Epithelial cell of prostate (primary cell): Measurements from ENCODE around the gene XXYLT1.

ENCODE experiments used
- DNase-seq: peaks from one replicate; pipeline ENCODE4 v3.0.0-alpha.2; 2011; ENCODE audit warnings: low read depth, low spot score
- H3K27ac ChIP-seq: fragments of 450-650 bp; 2 replicates; pipeline ENCODE4 v1.5.1; 2017; ENCODE audit warnings: mild to moderate bottlenecking

XXYLT1 gene

GRCh38 chr3:195175476-195176337 is 95.3 kb downstream of the XXYLT1 start:
- no peak overlapping the region for H3K27ac ChIP-seq
- DNase-seq, result no peak

- DNase-seq, result no peak
Observed at GRCh38 chr3:195175076-195175475, 95.9 kb downstream of the XXYLT1 start.

DNA sequence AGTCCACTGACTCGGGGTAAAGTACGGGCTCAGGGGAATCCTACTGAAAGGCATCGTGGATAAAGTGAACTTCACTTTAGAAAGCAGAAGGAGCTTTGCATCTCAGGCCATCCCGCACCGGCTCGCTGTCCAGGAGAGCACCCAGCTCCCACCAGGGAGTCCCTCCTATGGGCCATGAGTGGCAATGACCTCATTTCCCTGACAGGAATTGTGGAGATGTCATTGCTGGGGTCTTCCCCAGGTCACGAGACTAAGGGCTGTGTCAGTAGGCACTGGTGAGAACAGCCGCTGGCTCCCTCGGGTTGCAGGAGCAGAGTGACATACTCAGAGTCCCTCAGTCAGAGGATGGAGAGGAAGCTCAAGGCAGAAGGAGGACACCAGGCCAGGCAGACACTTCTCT is 97.3 kb downstream of the XXYLT1 start:
- H3K27ac ChIP-seq, result no peak overlapping the region

More at GRCh38 chr3:195175076-195175475, 95.9 kb downstream of the XXYLT1 start:
- no peak overlapping the region for H3K27ac ChIP-seq

DNA sequence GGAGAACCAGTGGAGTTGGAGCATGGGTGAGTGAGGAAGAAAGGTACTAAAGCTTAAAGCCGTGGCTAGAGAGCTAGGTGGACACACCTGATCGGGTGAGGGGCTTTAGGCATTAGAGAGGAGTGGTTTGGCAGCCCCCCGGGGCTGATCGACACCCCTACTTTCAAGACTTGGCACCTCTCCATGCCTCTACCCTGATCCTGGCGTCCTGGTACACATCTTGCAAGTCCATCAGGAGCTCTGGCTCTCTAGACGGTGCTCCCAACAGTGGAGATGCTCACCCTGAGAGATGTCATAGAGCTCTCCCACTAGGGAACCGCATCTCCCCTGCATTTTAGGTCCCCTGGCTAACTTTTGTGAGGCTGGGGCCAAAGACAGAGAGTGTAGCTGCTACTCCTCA is 98.1 kb downstream of the XXYLT1 start:
- H3K27ac ChIP-seq, result no peak overlapping the region
- no peak for DNase-seq

More for the DNA sequence above, 97.3 kb downstream of the XXYLT1 start:
- DNase-seq, result no peak

DNA sequence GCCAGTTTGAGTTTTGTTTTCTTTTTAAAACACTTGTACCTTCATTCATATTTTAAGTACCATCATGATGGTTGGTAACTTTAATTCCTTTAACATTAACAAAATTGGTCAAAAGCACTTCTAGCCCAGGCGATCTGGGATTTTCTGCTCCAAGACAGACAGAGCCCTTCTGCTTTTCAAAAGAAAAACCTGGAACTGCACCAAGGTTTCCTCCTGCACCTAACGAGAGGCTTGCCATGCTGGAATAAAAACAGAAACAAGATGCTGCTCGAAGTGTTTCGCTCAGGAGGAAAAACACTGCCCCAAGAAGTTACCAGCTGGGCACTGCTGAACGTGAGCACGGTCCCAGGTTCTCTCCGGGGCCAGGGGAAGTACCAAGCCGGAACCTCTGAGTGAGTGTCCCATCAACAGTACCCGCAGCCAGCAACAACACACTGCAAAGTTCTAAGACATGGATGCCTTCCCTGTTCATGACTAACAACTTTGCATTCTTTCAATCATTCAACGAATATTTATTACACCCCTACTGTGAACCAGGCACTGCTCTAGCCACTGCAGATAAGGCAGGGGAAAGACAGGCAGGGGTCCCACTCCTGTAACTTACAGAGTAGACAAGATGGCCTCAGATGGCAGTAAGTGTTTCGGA is 98.8 kb downstream of the XXYLT1 start:
- DNase-seq, result no peak
- H3K27ac ChIP-seq, result no peak overlapping the region

DNA sequence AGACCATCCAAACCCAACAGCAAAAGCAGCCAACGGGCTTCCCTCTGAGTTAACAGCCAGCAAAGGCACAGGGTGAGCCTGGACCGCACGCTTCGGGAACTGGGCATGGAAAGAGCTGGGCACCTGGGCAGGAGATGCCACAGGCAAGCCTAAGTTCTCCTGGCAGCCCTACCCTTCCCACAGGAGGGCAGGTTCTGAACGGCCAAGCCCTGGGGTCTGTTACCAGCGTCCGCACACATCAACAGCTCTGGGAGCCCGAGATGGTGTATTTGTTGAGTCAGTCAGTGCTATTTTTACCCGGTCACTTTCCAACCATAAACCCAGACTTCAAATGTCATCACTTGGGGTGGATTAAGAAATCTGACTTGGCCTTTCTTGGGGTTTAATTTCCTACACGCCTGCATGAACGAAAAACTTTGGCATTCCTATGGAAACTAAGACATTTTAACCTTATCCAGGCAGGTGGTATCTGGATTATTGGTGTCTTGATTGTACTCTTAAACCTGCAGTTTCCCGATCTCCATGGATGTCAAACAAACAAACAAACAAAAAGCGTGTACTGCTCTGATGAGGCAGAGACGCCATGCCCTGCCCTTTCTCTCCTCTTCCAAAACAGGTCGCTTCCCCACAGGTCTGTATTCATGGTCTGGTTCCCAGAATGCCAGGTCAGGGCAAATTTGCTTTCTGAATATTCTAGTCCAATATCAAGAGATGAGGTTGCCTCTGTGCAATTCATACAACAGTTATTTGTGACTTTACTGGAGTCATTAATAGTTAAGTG is 99.7 kb downstream of the XXYLT1 start:
- H3K27ac ChIP-seq, result no peak overlapping the region
- DNase-seq, result no peak

- H3K27ac ChIP-seq, result no peak overlapping the region
- no peak for DNase-seq
Observed at GRCh38 chr3:195170496-195170895, 100.5 kb downstream of the XXYLT1 start.

GRCh38 chr3:195169011-195169649 is 101.8 kb downstream of the XXYLT1 start:
- no peak for DNase-seq
- no peak overlapping the region for H3K27ac ChIP-seq

GRCh38 chr3:195168009-195168762 is 102.8 kb downstream of the XXYLT1 start:
- no peak overlapping the region for H3K27ac ChIP-seq
- DNase-seq, result no peak

- DNase-seq, result no peak
- no peak overlapping the region for H3K27ac ChIP-seq
Observed at GRCh38 chr3:195165790-195166189, 105.2 kb downstream of the XXYLT1 start.

DNA sequence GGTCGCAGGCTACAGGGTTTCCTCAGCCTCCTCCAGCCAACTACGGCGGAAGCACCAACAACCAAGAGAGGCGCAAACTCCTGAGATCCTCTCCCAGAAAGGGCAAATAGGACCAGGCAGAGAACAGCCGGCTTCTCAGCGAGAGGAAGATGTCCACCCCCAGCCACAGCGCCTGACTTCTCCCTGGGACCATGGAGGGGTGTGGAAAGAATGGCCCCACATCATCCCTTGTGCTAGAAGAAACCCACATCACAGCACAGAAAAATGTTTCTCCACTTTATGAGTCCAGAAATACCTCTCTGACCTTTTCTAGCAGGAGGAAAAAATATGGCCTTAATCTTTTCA is 105.7 kb downstream of the XXYLT1 start:
- no peak overlapping the region for H3K27ac ChIP-seq
- DNase-seq, result no peak

GRCh38 chr3:195164573-195165264 is 106.2 kb downstream of the XXYLT1 start:
- no peak overlapping the region for H3K27ac ChIP-seq
- no peak for DNase-seq

DNA sequence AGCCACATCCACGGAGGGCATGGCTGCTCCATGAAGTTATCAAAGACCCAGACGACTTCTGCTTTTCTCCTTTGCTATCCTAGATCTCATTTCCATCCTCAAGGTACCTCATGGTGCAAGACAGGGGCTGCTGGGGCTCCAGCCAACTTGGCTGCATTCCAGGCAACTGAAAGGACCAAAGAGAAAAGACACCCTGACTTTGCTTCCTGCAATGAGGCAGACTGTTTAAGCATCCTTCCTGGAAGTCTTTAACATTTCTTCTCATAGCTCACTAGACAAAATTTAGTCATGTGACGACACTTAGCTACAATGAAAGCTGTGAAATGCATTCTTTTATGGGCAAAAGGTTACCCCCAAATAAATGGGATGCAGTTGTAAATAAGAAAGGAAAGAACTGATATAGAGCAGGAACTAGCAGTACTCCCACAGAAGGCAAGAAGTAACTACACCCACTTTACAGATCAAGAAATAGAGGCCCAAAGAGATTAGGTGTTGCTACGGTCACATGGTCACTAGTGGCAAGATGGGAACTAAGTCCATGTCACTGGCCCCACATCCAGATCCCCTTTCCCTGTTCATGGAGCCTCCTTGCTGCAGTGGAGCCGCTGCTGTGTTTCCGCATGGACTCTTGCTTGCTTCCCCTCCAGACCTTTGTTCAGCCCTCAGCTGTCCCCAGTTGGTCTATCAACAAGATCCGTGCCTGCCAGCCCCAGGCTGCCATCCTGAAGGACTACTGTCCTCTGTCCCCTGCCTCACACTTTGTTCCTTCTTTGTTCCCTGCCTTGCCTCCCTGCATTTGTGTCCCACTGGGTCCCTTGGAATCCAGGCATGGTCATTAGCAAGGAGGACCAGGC is 107.0 kb downstream of the XXYLT1 start:
- DNase-seq, result no peak
- H3K27ac ChIP-seq, result no peak overlapping the region

GRCh38 chr3:195162816-195163215 is 108.1 kb downstream of the XXYLT1 start:
- H3K27ac ChIP-seq, result no peak overlapping the region

DNA sequence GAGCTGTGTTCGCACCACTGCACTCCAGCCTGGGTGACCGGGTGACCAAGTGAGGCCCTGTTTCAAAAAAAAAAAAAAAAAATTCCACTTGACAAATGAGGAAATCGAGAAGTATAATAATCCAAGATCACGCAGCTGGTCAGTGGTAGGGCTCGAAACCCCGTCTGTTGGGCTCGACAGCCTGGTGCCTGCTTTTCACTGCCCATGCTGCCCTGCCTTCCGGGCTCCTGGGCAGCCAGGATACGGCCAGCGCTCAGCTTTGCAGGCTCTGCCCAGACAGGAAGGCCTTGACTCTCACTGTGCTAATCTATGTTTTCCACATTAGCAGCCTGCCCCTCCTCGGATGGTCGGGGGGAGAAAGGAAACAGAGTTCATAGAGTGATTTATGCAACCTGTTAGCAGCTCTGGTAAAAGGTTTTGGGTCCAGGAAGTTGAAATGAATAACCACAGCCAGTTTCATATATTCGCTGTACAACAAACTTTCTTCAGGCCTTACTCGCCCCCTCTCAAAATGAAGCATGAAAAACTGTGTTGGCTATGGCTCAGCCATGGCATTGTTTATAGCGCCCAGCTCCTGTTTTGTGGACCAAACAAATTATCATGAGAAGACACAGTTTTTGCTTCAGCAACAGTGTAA is 108.8 kb downstream of the XXYLT1 start:
- H3K27ac ChIP-seq, result no peak overlapping the region
- no peak for DNase-seq

More at GRCh38 chr3:195162816-195163215, 108.1 kb downstream of the XXYLT1 start:
- no peak for DNase-seq

- no peak overlapping the region for H3K27ac ChIP-seq
- no peak for DNase-seq
Observed at GRCh38 chr3:195160908-195161434, 110.0 kb downstream of the XXYLT1 start.

- no peak overlapping the region for H3K27ac ChIP-seq
- DNase-seq, result no peak
Observed at GRCh38 chr3:195160257-195160898, 110.6 kb downstream of the XXYLT1 start.
